IPS-20b (cell line): ENCODE data around the gene USP40.

Experiments used
- H3K27ac ChIP-seq: one replicate; pipeline ENCODE4 v1.5.1; 2013; ENCODE audit warnings: low read length
- H3K27me3 ChIP-seq: 2 replicates; pipeline ENCODE4 v1.6.1; 2013; ENCODE audit warnings: mild to moderate bottlenecking, low read length, inconsistent platforms; ENCODE audit not compliant: insufficient read depth
- H3K36me3 ChIP-seq: 2 replicates; pipeline ENCODE4 v1.6.1; 2013; ENCODE audit warnings: low read depth, mild to moderate bottlenecking, inconsistent platforms, low read length, moderate library complexity; ENCODE audit not compliant: insufficient read depth
- H3K4me1 ChIP-seq: 2 replicates; pipeline ENCODE4 v1.6.1; 2013; ENCODE audit warnings: mild to moderate bottlenecking, control low read depth, inconsistent platforms, low read length, moderate library complexity; ENCODE audit not compliant: insufficient read depth
- H3K4me3 ChIP-seq: 2 replicates; pipeline ENCODE4 v1.5.1; 2013; ENCODE audit warnings: mild to moderate bottlenecking, low read length, inconsistent platforms
- H3K9ac ChIP-seq: 2 replicates; pipeline ENCODE4 v1.6.1; 2013; ENCODE audit warnings: low read depth, mild to moderate bottlenecking, inconsistent platforms, low read length, moderate library complexity
- H3K9me3 ChIP-seq: 2 replicates; pipeline ENCODE4 v1.6.1; 2013; ENCODE audit warnings: mild to moderate bottlenecking, low read depth, low read length, inconsistent platforms; ENCODE audit not compliant: insufficient read depth

Gene USP40

GRCh38 chr2:233479616-233480489, 86.7 kb downstream of the USP40 start:
- Histone ChIP-seq H3K36me3 (peaks cover 10% of the 10 kb centered on the region; the same call in 1 of the 2 replicates), H3K4me3 (no peak overlapping the region), H3K4me1 (no peaks in the 10 kb centered on the region), H3K27ac (no peak overlapping the region), H3K9me3 (peaks cover 14% of the 10 kb centered on the region), H3K27me3 (no peaks in the 10 kb centered on the region), H3K9ac (no peak overlapping the region)

GRCh38 chr2:233477548-233478433, 88.8 kb downstream of the USP40 start:
- no peak overlapping the region for H3K27ac ChIP-seq
- H3K9ac ChIP-seq = no peak overlapping the region
- H3K36me3 ChIP-seq = peaks cover 4% of the 10 kb centered on the region; the same call in 1 of the 2 replicates
- no peaks in the 10 kb centered on the region for H3K27me3 ChIP-seq
- no peak overlapping the region for H3K4me3 ChIP-seq
- peaks cover 7% of the 10 kb centered on the region for H3K9me3 ChIP-seq
- no peaks in the 10 kb centered on the region for H3K4me1 ChIP-seq

GRCh38 chr2:233476651-233477547, 89.7 kb downstream of the USP40 start:
- no peaks in the 10 kb centered on the region for H3K27me3 ChIP-seq
- no peaks in the 10 kb centered on the region for H3K4me1 ChIP-seq
- H3K9ac ChIP-seq = no peak overlapping the region
- H3K9me3 ChIP-seq = no peaks in the 10 kb centered on the region
- H3K27ac ChIP-seq = no peak overlapping the region
- H3K36me3 ChIP-seq = peaks cover 4% of the 10 kb centered on the region; the same call in 1 of the 2 replicates
- no peak overlapping the region for H3K4me3 ChIP-seq

GRCh38 chr2:233476063-233476410, 90.5 kb downstream of the USP40 start:
- Histone ChIP-seq H3K4me1 (no peaks in the 10 kb centered on the region), H3K27me3 (no peaks in the 10 kb centered on the region), H3K9ac (no peak overlapping the region), H3K4me3 (no peak overlapping the region), H3K9me3 (no peaks in the 10 kb centered on the region), H3K36me3 (peaks cover 4% of the 10 kb centered on the region; the same call in 1 of the 2 replicates), H3K27ac (no peak overlapping the region)

- H3K4me3 ChIP-seq = no peak overlapping the region
- H3K27ac ChIP-seq = no peak overlapping the region
- no peak overlapping the region for H3K9ac ChIP-seq
- H3K9me3 ChIP-seq = no peaks in the 10 kb centered on the region
- no peaks in the 10 kb centered on the region for H3K4me1 ChIP-seq
- no peaks in the 10 kb centered on the region for H3K27me3 ChIP-seq
- H3K36me3 ChIP-seq = peaks cover 5% of the 10 kb centered on the region; the same call in 1 of the 2 replicates
Measured at GRCh38 chr2:233474308-233475160, 92.0 kb downstream of the USP40 start.

- Histone ChIP-seq H3K36me3 (peaks cover 12% of the 10 kb centered on the region; the same call in 1 of the 2 replicates), H3K4me3 (no peak overlapping the region), H3K9ac (no peak overlapping the region), H3K27ac (no peak overlapping the region), H3K27me3 (no peaks in the 10 kb centered on the region), H3K9me3 (no peaks in the 10 kb centered on the region), H3K4me1 (no peaks in the 10 kb centered on the region)
Measured at GRCh38 chr2:233473878-233474277, 92.7 kb downstream of the USP40 start.

GRCh38 chr2:233473386-233473791, 93.2 kb downstream of the USP40 start:
- Histone ChIP-seq H3K9me3 (no peaks in the 10 kb centered on the region), H3K9ac (no peak overlapping the region), H3K27me3 (no peaks in the 10 kb centered on the region), H3K27ac (no peak overlapping the region), H3K36me3 (peaks cover 17% of the 10 kb centered on the region; the same call in 1 of the 2 replicates), H3K4me3 (no peak overlapping the region), H3K4me1 (no peaks in the 10 kb centered on the region)

GRCh38 chr2:233471291-233472035, 95.1 kb downstream of the USP40 start:
- no peaks in the 10 kb centered on the region for H3K4me1 ChIP-seq
- H3K36me3 ChIP-seq = peaks cover 31% of the 10 kb centered on the region; the same call in 1 of the 2 replicates
- no peak overlapping the region for H3K27ac ChIP-seq

GRCh38 chr2:233470839-233471238, 95.7 kb downstream of the USP40 start:
- H3K4me3 ChIP-seq = no peak overlapping the region

More at GRCh38 chr2:233471291-233472035, 95.1 kb downstream of the USP40 start:
- Histone ChIP-seq H3K4me3 (no peak overlapping the region), H3K27me3 (no peaks in the 10 kb centered on the region), H3K9ac (no peak overlapping the region), H3K9me3 (no peaks in the 10 kb centered on the region)

More at GRCh38 chr2:233470839-233471238, 95.7 kb downstream of the USP40 start:
- Histone ChIP-seq H3K27ac (no peak overlapping the region), H3K27me3 (no peaks in the 10 kb centered on the region), H3K36me3 (peaks cover 36% of the 10 kb centered on the region; the same call in 1 of the 2 replicates), H3K4me1 (no peaks in the 10 kb centered on the region), H3K9me3 (no peaks in the 10 kb centered on the region), H3K9ac (no peak overlapping the region)
